Measurements from ENCODE around the gene GAPVD1. TPM values are rescaled to one million over a fixed set of nuclear protein-coding genes. Genes with fewer than 3 reads are reported as not detected.

Gene GAPVD1
- polyA plus RNA-seq, 2 of the 4 experiments (the other 2 are of a cell fraction), result 18.2 to 23.0 TPM

GRCh38 chr9:125241863-125242739, 19.5 kb upstream of the GAPVD1 start:
- CTCF ChIA-PET, result interaction anchor here (0.6 to 1.3 kb wide), 5 partner anchors 14 to 501 kb away, joined by 3 to 5 read pairs (median 3); partner anchors contain the start of gene GAPVD1
- POLR2A ChIA-PET, result interaction anchor here (0.5 to 3.2 kb wide), 31 partner anchors 9 to 583 kb away, joined by 3 to 38 read pairs (median 5); partner anchors contain the start of genes ARPC5L, GAPVD1, RABEPK and WDR38
- TF ChIP-seq CEBPB (IDR thresholded peaks at IDR 0.05) (no peak), MAX (IDR thresholded peaks at IDR 0.05) (peak; percentile 41; the same call in 1 of the 2 replicates), NR3C1 (IDR thresholded peaks at IDR 0.05) (no peak), ZNF302 (CRISPR knock-in tag; IDR thresholded peaks at IDR 0.05) (no peak), EHF (CRISPR knock-in tag; IDR thresholded peaks at IDR 0.05) (no peak), KDM5A (IDR thresholded peaks at IDR 0.05) (no peak), NPAS2 (CRISPR knock-in tag; IDR thresholded peaks at IDR 0.05; ENCODE audit: borderline replicate concordance) (no peak), CHD4 (IDR thresholded peaks at IDR 0.05; ENCODE audit: borderline replicate concordance) (no peak), HOXB13 (CRISPR knock-in tag; IDR thresholded peaks at IDR 0.05; ENCODE audit: low read depth) (0 out of 2 replicates have a peak, but pooled peaks have one; percentile 67), FOSB (CRISPR knock-in tag; IDR thresholded peaks at IDR 0.05) (0 out of 2 replicates have a peak, but pooled peaks have one; percentile 39), EHMT2 (IDR thresholded peaks at IDR 0.05; ENCODE audit: low read depth) (no peak), HDAC2 (IDR thresholded peaks at IDR 0.05) (no peak), E2F6 (IDR thresholded peaks at IDR 0.05; ENCODE audit: borderline replicate concordance, low read depth) (no peak), ESRRA (IDR thresholded peaks at IDR 0.05; ENCODE audit: borderline replicate concordance, low read length) (no peak), CBX2 (IDR thresholded peaks at IDR 0.05; ENCODE audit: borderline replicate concordance, low read depth) (no peak), CBX8 (IDR thresholded peaks at IDR 0.05) (no peak), HMGXB4 (CRISPR knock-in tag; IDR thresholded peaks at IDR 0.05; ENCODE audit: borderline replicate concordance) (no peak), MYC (IDR thresholded peaks at IDR 0.05; ENCODE audit: borderline replicate concordance, low read length) (no peak), USF2 (IDR thresholded peaks at IDR 0.05) (no peak), MAZ (IDR thresholded peaks at IDR 0.05; ENCODE audit: borderline replicate concordance, low read depth, low read length) (no peak)
- H3K9me3 ChIP-seq, result no peaks in the 10 kb centered on the region
- ATAC-seq (peak; percentile 48 to 57), FAIRE-seq (no peak), DNase-seq (ENCODE audit: low read depth in 1 of 2, low spot score in 1 of 2) (peak; percentile 46 to 58)
- H3K4me3 ChIP-seq, result peak overlapping the region; percentile 49
- peak overlapping the region; percentile 92 to 98 for H3K27ac ChIP-seq
- WGBS (ENCODE audit: missing lambda C conversion rate), result 18% methylated on average over 27 of the region's 27 CpGs
- peaks cover 49% of the 10 kb centered on the region for H3K4me1 ChIP-seq
- peak overlapping the region; percentile 85 for H3K4me2 ChIP-seq

- POLR2A ChIA-PET, result interaction anchor here (1.0 to 1.8 kb wide), 4 partner anchors 10 to 52 kb away, joined by 5 to 10 read pairs (median 7); partner anchors contain the start of gene GAPVD1
- TF ChIP-seq NR3C1 (IDR thresholded peaks at IDR 0.05), result no peak
- no peak for TF ChIP-seq RARB (CRISPR knock-in tag; IDR thresholded peaks at IDR 0.05)
- TF ChIP-seq FOXS1 (CRISPR knock-in tag; IDR thresholded peaks at IDR 0.05), result no peak
- TF ChIP-seq BHLHE40 (IDR thresholded peaks at IDR 0.05; ENCODE audit: low read depth, low read length), result no peak
- no peak for TF ChIP-seq TP53 (CRISPR knock-in tag; IDR thresholded peaks at IDR 0.05)
- DNase-seq (ENCODE audit: low read depth in 1 of 2, low spot score in 1 of 2) (no peak), ATAC-seq (no peak), FAIRE-seq (no peak)
- no peak overlapping the region for H3K4me3 ChIP-seq
- peak overlapping the region; percentile 85 for H3K4me2 ChIP-seq
- H3K27ac ChIP-seq, result peak overlapping the region; percentile 92 to 98
- no peaks in the 10 kb centered on the region for H3K9me3 ChIP-seq
- CTCF ChIA-PET, result interaction anchor here (1.6 to 2.8 kb wide), 2 partner anchors 12 to 17 kb away, joined by 6 to 9 read pairs; partner anchors contain the start of gene GAPVD1
- WGBS (ENCODE audit: missing lambda C conversion rate), result 89% methylated on average over 15 of the region's 15 CpGs
- peaks cover 32% of the 10 kb centered on the region for H3K4me1 ChIP-seq
Observed at GRCh38 chr9:125243792-125244260, 17.8 kb upstream of the GAPVD1 start.

All from A549 (cell line).